Trophoblast cell (in vitro differentiated cells and primary cell): ENCODE results near the gene KRT31.
A peak's percentile ranks its signal among the peaks of the same experiment; 100 is the strongest.
"Not testable (repeated sequence)": the region's sequence is repeated elsewhere in the genome, so short reads cannot be mapped to it uniquely, and the experiment has no call there.

Experiments
- DNase-seq, 2 donors: peaks; one replicate each; pipeline ENCODE4 v3.0.0-alpha.2; 2016
- H2AFZ ChIP-seq: 2 replicates; pipeline ENCODE4 v1.6.1; 2013; ENCODE audit warnings: low read length, moderate library complexity, mild to moderate bottlenecking; ENCODE audit not compliant: insufficient read depth, poor library complexity
- H2AK5ac ChIP-seq: 2 replicates; pipeline ENCODE4 v1.6.1; 2013; ENCODE audit warnings: mild to moderate bottlenecking, low read length
- H2BK120ac ChIP-seq: 2 replicates; pipeline ENCODE4 v1.6.1; 2013; ENCODE audit warnings: low read length, mild to moderate bottlenecking, moderate library complexity; ENCODE audit not compliant: insufficient read depth, poor library complexity
- H2BK12ac ChIP-seq: 2 replicates; pipeline ENCODE4 v1.6.1; 2013; ENCODE audit warnings: mild to moderate bottlenecking, low read length, moderate library complexity
- H2BK5ac ChIP-seq: 2 replicates; pipeline ENCODE4 v1.6.1; 2013; ENCODE audit warnings: low read length, low read depth, moderate library complexity, mild to moderate bottlenecking; ENCODE audit not compliant: poor library complexity
- H3K14ac ChIP-seq: 2 replicates; pipeline ENCODE4 v1.6.1; 2013; ENCODE audit warnings: mild to moderate bottlenecking, low read length
- H3K18ac ChIP-seq: 2 replicates; pipeline ENCODE4 v1.6.1; 2013; ENCODE audit warnings: mild to moderate bottlenecking, low read length
- H3K23ac ChIP-seq: 2 replicates; pipeline ENCODE4 v1.6.1; 2013; ENCODE audit warnings: low read length
- H3K27ac ChIP-seq: 2 replicates; pipeline ENCODE4 v1.5.1; 2013; ENCODE audit warnings: low read depth, mild to moderate bottlenecking, inconsistent platforms, low read length, moderate library complexity
- H3K27me3 ChIP-seq: 2 replicates; pipeline ENCODE4 v1.6.1; 2013; ENCODE audit warnings: inconsistent platforms, mild to moderate bottlenecking, low read length, moderate library complexity; ENCODE audit not compliant: insufficient read depth
- H3K36me3 ChIP-seq, 2 experiments: 1 replicate in 1 of 2; 2 replicates in 1 of 2; pipeline ENCODE4 v1.6.1; 2013; ENCODE audit warnings: low read length in 2 of 2, mild to moderate bottlenecking in 2 of 2, moderate library complexity in 1 of 2; ENCODE audit not compliant: insufficient read depth in 2 of 2, control insufficient read depth in 1 of 2
- H3K4ac ChIP-seq: 2 replicates; pipeline ENCODE4 v1.6.1; 2013; ENCODE audit warnings: low read depth, mild to moderate bottlenecking, low read length, moderate library complexity
- H3K4me1 ChIP-seq, 2 experiments: 1 replicate in 1 of 2; 2 replicates in 1 of 2; pipeline ENCODE4 v1.6.1; 2013; ENCODE audit warnings: low read length in 2 of 2, mild to moderate bottlenecking in 2 of 2, moderate library complexity in 1 of 2; ENCODE audit not compliant: insufficient read depth in 2 of 2, control insufficient read depth in 1 of 2
- H3K4me2 ChIP-seq: 2 replicates; pipeline ENCODE4 v1.6.1; 2013; ENCODE audit warnings: inconsistent platforms, mild to moderate bottlenecking, low read length, moderate library complexity
- H3K4me3 ChIP-seq: 2 replicates; pipeline ENCODE4 v1.5.1; 2013; ENCODE audit warnings: mild to moderate bottlenecking, low read depth, low read length, inconsistent platforms
- H3K79me1 ChIP-seq: one replicate; pipeline ENCODE4 v1.6.1; 2013; ENCODE audit warnings: low read length
- H3K79me2 ChIP-seq: 2 replicates; pipeline ENCODE4 v1.6.1; 2013; ENCODE audit warnings: low read length, mild to moderate bottlenecking; ENCODE audit not compliant: control insufficient read depth, insufficient read depth, poor library complexity
- H3K9ac ChIP-seq: 2 replicates; pipeline ENCODE4 v1.6.1; 2013; ENCODE audit warnings: mild to moderate bottlenecking, low read length
- H3K9me3 ChIP-seq: 2 replicates; pipeline ENCODE4 v1.6.1; 2013; ENCODE audit warnings: low read depth, mild to moderate bottlenecking, control low read depth, inconsistent platforms, low read length; ENCODE audit not compliant: insufficient read depth
- H4K12ac ChIP-seq: 2 replicates; pipeline ENCODE4 v1.6.1; 2013; ENCODE audit warnings: low read depth, mild to moderate bottlenecking, low read length, moderate library complexity
- H4K8ac ChIP-seq: 2 replicates; pipeline ENCODE4 v1.6.1; 2013; ENCODE audit warnings: low read depth, mild to moderate bottlenecking, low read length, moderate library complexity
- H4K91ac ChIP-seq: one replicate; pipeline ENCODE4 v1.6.1; 2013; ENCODE audit warnings: low read depth, mild to moderate bottlenecking, low read length, moderate library complexity
- WGBS: extraction: QIAGEN DNeasy Blood & Tissue Kit; methylation state at CpG from one replicate; pipeline ENCODE4 v1.1.7; 2013; ENCODE audit warnings: missing lambda C conversion rate; ENCODE audit not compliant: insufficient read length, insufficient coverage; ENCODE audit errors: extremely low coverage; 5-methylcytosine and 5-hydroxymethylcytosine counted together

The KRT31 gene

DNA sequence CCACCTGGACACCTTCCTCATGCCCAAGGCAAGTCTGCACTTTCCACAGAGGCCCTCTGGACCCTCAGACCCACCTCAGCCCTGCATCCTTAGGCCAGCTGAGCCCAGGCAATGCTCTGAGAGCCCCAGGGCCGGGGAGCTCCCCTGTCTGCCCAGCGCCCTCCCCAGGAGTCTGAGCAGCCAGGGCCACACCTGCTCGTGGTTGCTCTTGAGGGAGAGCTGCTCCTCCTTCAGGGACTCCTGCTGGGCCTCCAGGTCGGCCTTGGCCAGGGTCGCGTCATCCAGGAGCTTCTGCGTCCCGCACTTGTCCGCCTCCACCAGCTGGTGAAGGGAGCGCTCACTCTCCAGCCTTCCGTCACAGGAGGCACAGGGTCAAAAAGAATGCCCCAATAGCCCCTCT is 25.2 kb upstream of the KRT31 start:
- not testable (repeated sequence) for H2BK12ac ChIP-seq, H3K79me2 ChIP-seq, H3K18ac ChIP-seq, H3K4me2 ChIP-seq, H4K12ac ChIP-seq, H3K36me3 ChIP-seq, H3K9me3 ChIP-seq, H3K4me3 ChIP-seq, H3K27me3 ChIP-seq, H2BK5ac ChIP-seq, H2BK120ac ChIP-seq, H4K8ac ChIP-seq, H3K27ac ChIP-seq, H3K9ac ChIP-seq, DNase-seq, H3K23ac ChIP-seq, H3K79me1 ChIP-seq, H3K4ac ChIP-seq, H2AFZ ChIP-seq, H3K14ac ChIP-seq, H2AK5ac ChIP-seq
- Histone ChIP-seq H3K4me1 (peaks cover 11 to 15% of the 10 kb centered on the region in 2 experiments), H4K91ac (peak overlapping the region; percentile 4)
- no CpG with 5 or more reads among the region's 11 CpGs for WGBS

DNA sequence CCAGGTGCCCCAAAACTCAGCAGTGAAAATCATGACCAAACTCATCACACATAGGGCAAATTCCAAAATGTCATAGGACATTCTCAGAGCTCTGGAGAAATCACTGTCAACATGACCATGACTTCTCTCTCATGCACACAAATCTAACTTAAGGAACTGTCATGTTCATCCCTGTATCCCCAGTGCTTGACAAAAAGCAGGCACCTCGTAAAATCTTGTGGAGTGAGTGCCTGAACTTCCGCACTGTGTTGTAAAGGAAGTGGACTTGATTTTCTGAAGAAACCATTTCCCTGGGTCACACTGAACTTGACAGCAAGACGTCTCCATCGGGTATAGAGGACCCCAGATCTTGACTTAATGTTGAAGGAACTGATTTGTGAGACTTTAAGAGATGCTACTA is 24.2 kb upstream of the KRT31 start:
- no peak for DNase-seq
- Histone ChIP-seq H3K79me1 (peaks cover 3% of the 10 kb centered on the region), H3K4ac (no peak overlapping the region), H3K14ac (no peak overlapping the region), H2BK12ac (no peak overlapping the region), H3K4me3 (no peak overlapping the region), H2AFZ (no peak overlapping the region), H3K9ac (no peak overlapping the region), H3K4me1 (peaks cover 11 to 19% of the 10 kb centered on the region in 2 experiments), H2AK5ac (no peak overlapping the region), H2BK5ac (no peak overlapping the region), H3K23ac (no peak overlapping the region), H4K91ac (no peak overlapping the region), H3K79me2 (no peaks in the 10 kb centered on the region), H3K27me3 (no peaks in the 10 kb centered on the region), H3K36me3 (no peaks in the 10 kb centered on the region), H2BK120ac (no peak overlapping the region), H3K18ac (no peak overlapping the region), H3K27ac (no peak overlapping the region), H4K8ac (no peak overlapping the region), H4K12ac (no peak overlapping the region), H3K9me3 (no peaks in the 10 kb centered on the region), H3K4me2 (no peak overlapping the region)
- no CpG with 5 or more reads among the region's 4 CpGs for WGBS

- peak; percentile 83 to 90 for DNase-seq
- Histone ChIP-seq H3K9ac (no peak overlapping the region), H2BK120ac (no peak overlapping the region), H2AFZ (no peak overlapping the region), H2BK5ac (no peak overlapping the region), H4K8ac (no peak overlapping the region), H3K4me2 (peak overlapping the region; percentile 14), H3K4me1 (peaks cover 11 to 24% of the 10 kb centered on the region in 2 experiments), H3K27ac (no peak overlapping the region), H4K91ac (no peak overlapping the region), H2AK5ac (no peak overlapping the region), H3K9me3 (no peaks in the 10 kb centered on the region), H4K12ac (no peak overlapping the region), H3K4ac (no peak overlapping the region), H3K36me3 (no peaks in the 10 kb centered on the region), H3K79me1 (peaks cover 3% of the 10 kb centered on the region), H3K4me3 (no peak overlapping the region), H3K79me2 (no peaks in the 10 kb centered on the region), H3K27me3 (no peaks in the 10 kb centered on the region), H3K14ac (no peak overlapping the region), H3K18ac (no peak overlapping the region), H3K23ac (no peak overlapping the region), H2BK12ac (no peak overlapping the region)
- WGBS: no CpG with 5 or more reads among the region's 9 CpGs
Measured at GRCh38 chr17:41421116-41421515, 23.7 kb upstream of the KRT31 start.

- H2AK5ac ChIP-seq: no peak overlapping the region
- no peak overlapping the region for H3K9ac ChIP-seq
- H4K12ac ChIP-seq: no peak overlapping the region
- H2BK120ac ChIP-seq: no peak overlapping the region
- H3K4ac ChIP-seq: no peak overlapping the region
- no peak overlapping the region for H3K4me2 ChIP-seq
- no peak overlapping the region for H2BK12ac ChIP-seq
- no peak overlapping the region for H3K23ac ChIP-seq
- H4K8ac ChIP-seq: no peak overlapping the region
- H4K91ac ChIP-seq: no peak overlapping the region
- WGBS: no CpG with 5 or more reads among the region's 4 CpGs
- no peak overlapping the region for H2AFZ ChIP-seq
- H3K27ac ChIP-seq: no peak overlapping the region
- no peaks in the 10 kb centered on the region for H3K36me3 ChIP-seq
- no peak overlapping the region for H3K4me3 ChIP-seq
- DNase-seq: no peak
- H2BK5ac ChIP-seq: no peak overlapping the region
- H3K27me3 ChIP-seq: no peaks in the 10 kb centered on the region
- no peaks in the 10 kb centered on the region for H3K79me2 ChIP-seq
- H3K18ac ChIP-seq: no peak overlapping the region
- H3K9me3 ChIP-seq: peaks cover 1% of the 10 kb centered on the region
- H3K14ac ChIP-seq: no peak overlapping the region
- peaks cover 3% of the 10 kb centered on the region for H3K79me1 ChIP-seq
- H3K4me1 ChIP-seq: peaks cover 11 to 26% of the 10 kb centered on the region in 2 experiments
Measured at GRCh38 chr17:41420134-41420533, 22.7 kb upstream of the KRT31 start.
